GM19043 (cell line): ENCODE data around the gene PRSS36.
"Not testable (repeated sequence)": the region's sequence is repeated elsewhere in the genome, so short reads cannot be mapped to it uniquely, and the experiment has no call there.

Experiments
- ATAC-seq: cut with Tn5 transposase; IDR thresholded peaks from one replicate; pipeline ENCODE4 v1.9.1; 2021; ENCODE audit warnings: low read depth; ENCODE audit not compliant: unreplicated experiment

Gene PRSS36

GRCh38 chr16:31106509-31107464 lies 43.1 kb downstream of the PRSS36 start:
- ATAC-seq: no peak

DNA sequence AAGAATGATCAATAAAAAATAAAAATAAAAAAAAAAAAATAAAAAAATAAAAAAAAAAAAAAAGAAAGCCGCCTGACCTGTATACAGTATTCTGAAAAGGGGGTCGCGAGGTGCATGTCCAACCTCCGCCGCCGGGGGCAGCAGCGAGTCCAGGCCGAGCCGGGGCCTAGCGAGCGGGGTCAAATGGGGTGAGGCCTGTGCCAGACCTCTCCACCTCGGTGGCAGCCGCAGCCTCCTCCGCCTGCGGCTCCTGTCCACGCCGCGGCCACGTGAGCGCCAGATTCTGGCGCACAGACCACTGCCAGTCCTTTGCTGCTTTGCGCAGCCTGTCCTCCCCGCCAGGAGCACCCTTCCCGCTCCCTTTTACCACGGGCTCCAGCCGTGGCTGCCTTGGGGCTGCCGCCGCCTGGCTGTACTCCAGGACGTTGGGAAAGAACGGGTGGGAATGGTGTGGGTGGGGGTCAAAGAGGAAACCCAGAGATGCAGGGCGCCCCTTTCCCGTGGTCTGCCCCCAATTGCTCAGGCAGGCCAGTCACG lies 44.1 kb downstream of the PRSS36 start:
- ATAC-seq: peak; percentile 38

GRCh38 chr16:31100876-31101641 lies 48.8 kb downstream of the PRSS36 start:
- not testable (repeated sequence) for ATAC-seq

DNA sequence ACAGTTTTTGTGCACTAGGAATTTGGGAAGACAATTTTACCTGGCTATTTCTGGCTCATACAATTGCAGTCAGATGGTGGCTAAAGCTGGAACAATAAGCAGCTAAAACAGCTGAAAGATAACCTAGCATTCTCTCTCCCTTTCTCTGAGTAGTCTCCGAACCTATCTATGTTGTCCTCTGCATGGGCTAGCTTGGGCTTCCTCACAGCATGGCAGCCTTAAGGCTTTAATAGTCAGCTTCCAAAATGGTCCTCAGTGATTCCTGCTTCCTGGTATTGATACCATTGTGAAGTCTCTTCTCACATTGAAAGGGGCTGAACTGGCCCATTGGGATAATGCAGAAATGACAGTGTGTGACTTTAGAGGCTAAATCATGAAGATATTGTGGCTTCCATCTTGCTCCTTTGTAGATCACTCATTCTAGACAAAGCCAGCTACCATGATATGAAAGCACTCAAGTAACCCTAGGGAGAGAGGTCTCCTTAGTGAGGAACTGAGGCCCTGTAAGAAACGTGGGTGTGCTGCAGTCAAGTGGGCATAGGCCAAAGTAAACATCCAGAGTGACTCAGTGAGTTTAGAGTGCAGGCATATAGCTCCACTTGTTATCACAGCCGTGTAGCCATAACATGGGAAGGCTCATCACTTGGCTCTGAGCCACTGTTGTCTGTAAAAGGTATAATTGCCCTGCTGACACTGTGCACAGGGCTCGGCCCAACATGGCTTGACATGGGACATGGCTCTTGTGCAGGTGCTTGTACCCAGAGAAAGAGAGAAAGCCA lies 49.8 kb downstream of the PRSS36 start:
- no peak for ATAC-seq

DNA sequence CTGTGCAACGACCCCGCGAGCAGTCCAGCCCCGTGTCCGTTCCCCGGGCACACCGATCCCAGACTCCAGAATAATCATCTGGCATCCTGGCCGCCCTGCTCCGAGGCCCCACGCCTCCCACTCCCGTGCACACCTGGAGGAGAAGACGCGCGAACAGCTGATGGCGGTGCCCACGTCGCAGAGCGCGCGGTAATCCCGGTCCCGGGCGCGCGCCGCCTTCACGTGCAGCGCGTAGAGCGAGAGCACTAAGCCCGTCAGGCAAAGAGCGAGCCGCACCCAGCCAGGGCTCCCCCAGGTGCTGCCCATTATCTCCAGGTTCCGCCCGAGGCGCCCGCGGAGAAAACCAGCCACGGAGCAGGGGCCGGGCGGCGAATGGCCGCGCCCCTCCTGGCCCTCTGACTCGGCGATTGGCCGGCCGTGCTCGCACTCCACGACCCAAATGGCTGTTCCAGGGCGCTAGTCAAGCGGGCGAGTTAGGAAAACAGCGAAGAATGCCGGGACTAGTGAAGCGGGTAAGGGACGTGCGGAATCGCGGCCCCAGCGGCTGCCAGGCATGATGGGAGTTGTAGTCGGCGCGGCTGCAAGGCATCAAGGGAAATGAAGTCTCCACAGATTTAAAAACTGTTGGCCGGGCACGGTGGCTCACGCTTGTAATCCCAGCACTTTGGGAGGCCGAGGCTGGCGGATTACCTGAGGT lies 55.3 kb downstream of the PRSS36 start, which contains the start of gene VKORC1:
TSS of gene VKORC1 (minus strand) at position 374 of the 697 bp plus-strand sequence. CDS start at position 306, 68 bp downstream.
- ATAC-seq: peak; percentile 81

GRCh38 chr16:31094088-31094423 lies 55.8 kb downstream of the PRSS36 start:
- no peak for ATAC-seq

GRCh38 chr16:31093132-31093703 lies 56.6 kb downstream of the PRSS36 start:
- ATAC-seq: no peak

- ATAC-seq: no peak
Measured at GRCh38 chr16:31092330-31092729, 57.5 kb downstream of the PRSS36 start.

DNA sequence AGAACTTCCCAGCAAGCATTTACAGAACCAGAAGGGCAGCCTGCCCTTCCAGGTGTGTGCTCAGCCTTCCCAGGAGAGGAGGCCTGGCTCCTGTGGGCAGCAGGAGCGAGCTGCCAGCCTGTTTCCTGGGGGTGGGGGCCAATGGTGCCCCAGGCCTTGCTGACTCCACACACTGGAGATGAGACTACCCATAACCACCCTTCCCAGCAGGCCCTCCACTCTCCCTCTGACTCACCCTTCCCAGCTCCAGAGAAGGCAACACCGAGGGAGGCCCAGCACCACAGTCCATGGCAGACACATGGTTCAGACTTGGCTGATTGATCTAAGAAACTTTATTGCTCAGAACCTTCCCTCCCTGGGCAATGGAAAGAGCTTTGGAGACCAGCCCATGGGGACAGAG lies 59.3 kb downstream of the PRSS36 start:
- ATAC-seq: no peak

- no peak for ATAC-seq
Measured at GRCh38 chr16:31089199-31089598, 60.7 kb downstream of the PRSS36 start.
